HG03460 (cell line): Measurements from ENCODE around the gene PECR.
A peak's percentile ranks its signal among the peaks of the same experiment; 100 is the strongest.
"Not testable (repeated sequence)": the region's sequence is repeated elsewhere in the genome, so short reads cannot be mapped to it uniquely, and the experiment has no call there.

ENCODE experiments used
- ATAC-seq: cut with Tn5 transposase; IDR thresholded peaks from one replicate; pipeline ENCODE4 v1.9.1; 2021; ENCODE audit not compliant: unreplicated experiment

PECR gene

DNA sequence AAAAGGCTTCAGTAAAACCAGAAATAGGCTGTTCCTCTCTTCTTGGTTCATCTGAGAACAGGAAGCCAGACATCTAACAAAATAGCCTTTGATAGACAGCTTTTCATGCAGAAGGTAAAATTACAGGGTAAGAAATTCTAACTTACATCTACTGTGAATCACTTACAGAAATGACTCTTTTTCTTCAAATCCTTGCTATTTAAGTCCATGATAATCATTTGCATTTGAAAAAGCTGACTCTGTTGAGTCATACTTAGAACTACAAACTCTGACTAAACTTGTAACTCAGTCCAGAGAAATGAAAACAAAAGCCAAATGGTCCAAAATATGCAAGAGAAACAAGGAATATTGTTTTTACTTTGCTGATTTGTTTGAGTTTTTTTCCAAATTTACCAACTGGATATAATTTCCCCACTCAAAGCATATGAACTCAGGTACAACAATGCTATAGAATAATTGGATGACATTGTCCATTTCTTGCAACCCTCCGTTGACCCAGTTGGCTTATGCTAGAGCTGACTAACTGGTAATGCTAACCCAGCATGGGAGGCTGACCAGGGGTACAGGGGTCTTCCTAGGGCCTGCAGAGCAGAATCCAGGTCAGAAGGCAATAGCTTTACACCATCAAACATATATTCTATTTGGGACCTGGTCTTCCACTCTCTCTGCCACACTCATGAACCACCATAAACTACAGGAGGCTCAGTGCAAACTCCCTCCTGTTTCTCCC lies 49.5 kb downstream of the PECR start:
- peak; percentile 78 for ATAC-seq

DNA sequence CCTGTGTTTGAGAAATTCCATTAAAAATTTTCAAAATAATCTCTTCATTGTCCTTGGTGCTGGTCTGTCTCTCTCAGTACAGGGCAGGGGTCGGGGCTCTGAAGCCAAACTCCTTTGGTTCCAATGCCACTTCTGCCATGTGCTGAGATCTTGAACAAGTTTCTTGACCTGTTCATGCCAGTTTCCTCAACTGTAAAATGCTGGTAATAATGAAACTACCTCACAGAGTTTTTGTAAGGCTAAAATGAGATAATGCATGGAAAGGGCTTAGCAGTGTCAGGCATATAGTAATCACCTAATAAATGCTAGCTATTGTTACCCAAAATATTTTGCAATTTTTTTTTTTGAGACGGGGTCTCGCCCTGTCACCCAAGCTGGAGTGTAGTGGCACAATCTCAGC lies 51.4 kb downstream of the PECR start:
- ATAC-seq: no peak

DNA sequence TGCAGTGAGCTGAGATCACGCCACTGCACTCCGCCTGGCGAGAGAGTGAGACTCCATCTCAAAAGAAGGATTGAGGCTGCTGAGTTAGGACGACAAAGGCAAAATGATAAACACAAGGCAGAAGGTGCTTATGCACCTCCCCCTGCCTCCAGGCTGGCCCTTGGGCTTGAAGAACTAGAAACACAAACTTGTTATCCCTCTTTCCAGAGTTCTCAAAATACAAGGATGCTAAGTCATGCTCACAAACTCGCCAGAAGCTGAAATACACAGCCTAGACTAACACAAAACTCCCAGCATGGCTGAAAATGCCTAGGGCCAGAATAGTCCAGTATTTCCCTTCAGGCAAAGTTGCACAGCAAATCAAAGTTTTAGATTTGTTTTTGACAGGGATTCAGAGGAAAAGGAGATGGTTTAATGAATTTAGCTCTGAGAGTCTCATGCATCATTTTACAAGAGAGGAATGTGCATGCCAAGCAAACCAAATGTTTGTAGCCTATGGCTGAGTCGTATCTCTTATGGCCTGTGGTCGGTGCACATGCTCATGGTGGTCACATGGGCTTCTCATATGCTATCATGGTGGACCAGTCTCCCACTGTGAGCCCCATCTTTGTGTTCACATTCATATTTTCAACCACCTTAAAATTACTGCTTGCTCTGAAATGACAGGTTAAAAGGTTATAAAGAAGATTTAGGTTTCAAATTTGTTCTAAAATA lies 52.0 kb downstream of the PECR start:
- no peak for ATAC-seq

DNA sequence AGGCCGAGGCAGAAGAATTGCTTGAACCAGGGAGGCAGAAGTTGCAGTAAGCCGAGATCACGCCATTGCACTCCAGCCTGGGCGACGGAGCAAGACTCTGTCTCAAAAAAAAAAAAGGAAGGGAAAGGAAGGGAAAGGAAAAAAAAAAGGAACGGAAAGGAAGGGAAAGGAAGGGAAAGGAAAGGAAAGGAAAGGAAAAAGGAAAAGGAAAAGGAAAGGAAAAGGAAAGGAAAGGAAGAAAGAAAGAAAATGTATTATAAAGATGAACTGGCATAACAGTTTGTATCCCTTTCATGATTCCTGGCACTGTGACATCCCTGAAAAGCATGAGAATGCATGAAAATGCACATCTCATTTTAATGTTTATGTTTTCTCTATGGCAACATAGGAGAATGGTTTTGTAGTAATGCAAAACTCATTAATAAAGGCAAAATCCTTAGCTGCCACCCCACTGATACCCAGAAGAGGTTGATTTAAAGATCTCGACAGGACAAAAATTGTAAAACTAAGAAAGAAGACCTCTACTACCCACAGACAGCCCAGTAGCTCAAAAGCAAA lies 56.8 kb downstream of the PECR start:
- ATAC-seq: no peak

DNA sequence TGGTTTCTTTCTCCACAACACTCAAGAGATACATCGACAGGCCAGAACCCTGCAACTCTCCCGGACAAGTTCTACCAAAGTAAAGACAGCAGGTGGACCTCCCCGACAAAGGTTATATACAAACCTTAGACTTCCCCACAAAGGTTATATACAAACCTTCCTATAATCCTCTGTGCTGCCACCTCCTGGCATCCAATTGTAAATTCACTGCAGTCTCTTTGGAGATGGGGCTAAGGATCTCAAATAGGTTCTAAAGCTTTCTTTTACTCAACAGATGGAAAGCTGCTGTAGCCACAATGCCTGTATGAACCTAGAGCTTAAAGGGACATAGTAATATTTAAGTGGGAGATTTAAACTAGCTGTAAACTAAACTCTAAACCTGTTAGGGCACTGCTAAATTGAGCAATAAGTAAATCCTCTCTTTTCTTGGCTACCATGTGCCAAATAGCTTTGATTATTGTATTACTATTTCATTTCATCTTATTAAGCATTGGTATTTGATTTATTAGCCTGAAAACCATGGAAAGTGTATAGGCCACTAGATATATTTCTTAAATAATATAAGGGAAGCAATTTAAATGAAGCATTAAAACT lies 58.5 kb downstream of the PECR start:
- peak; percentile 93 for ATAC-seq

DNA sequence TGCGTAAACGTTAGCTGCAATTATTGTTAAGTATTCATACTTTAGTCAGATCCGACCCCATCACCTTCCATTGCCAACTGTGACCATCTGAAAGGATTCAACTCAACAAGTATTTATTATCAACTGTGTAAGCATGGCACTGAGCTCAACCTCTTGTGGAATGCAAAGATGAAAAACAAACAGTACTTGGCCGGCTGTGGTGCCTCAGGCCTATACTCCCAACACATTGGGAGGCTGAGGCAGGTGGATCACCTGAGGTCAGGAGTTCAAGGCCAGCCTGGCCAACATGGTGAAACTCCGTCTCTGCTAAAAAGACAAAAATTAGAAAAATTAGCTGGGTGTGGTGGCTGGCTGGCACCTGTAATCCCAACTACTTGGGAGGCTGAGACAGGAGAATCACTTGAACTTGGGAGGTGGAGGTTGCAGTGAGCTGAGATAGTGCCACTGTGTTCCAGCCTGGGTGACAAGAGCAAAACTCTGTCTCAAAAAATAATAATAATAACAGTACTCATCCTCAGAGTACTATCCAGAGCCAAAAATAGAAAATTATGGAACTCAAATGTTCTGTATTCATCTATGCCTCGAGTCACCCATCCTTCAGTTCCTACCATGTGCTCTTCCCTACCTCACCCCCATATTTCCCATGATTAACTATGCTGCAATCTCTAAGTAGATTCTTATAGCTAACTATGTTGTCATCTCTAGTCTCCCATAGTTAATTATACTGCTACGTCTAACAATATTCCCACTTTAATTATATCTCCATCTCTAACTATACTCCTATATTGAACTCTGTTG lies 59.6 kb downstream of the PECR start:
- no peak for ATAC-seq

DNA sequence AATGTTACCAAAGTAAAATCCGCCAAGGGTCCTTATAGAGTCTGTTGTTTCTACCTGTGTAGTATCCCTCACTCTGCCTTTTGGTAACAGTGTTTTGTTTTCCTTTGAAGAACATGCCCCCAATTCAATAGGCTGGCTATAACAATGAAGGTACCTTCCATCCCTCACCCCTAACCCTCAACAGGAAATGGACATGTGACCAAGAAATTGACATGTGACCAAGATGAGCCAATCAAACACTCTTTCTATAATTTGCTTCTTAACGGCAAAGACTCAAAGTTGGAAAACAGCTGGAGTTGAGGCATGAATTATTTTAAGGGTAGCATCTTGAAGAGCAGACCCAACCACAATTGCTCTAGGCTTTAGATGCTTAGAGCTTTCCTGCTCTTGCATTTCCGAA lies 62.9 kb downstream of the PECR start:
- ATAC-seq: no peak

DNA sequence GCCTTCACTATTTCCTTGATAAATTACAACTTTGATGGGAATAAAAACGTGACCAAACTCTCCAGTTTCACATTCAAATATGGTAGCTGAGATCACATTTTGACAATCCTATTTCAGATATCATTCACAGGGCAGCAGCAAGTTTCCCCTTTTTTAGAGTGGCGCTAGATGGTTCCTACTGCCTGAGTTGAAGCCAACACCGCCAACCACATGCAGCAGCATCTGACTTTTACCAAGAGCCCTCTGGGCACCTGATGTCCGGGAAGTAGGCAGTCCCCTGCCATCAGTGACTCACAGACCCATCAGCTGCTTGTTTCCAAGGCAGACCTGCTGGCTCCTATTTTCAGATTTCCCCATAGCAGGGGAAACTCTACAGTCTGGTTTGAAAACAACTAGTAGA lies 64.2 kb downstream of the PECR start:
- peak; percentile 31 for ATAC-seq

DNA sequence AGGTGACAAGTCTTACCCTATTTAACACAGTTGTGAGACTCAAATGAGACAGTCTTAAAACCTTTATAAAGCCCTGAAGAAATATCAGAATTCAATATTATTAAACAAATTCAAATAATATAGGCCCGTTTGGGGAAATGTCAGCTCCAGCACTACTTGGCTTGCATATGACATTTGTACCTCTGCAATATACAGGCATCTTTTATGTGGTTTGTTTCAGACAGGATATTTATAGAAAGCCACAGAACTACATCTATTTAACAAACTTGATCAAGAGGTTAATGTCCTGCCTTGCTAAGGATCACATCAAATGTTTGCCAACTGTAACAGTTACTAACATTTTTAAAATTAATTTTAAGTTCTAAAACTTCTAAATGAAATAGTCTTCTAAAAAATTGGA lies 65.0 kb downstream of the PECR start:
- no peak for ATAC-seq

DNA sequence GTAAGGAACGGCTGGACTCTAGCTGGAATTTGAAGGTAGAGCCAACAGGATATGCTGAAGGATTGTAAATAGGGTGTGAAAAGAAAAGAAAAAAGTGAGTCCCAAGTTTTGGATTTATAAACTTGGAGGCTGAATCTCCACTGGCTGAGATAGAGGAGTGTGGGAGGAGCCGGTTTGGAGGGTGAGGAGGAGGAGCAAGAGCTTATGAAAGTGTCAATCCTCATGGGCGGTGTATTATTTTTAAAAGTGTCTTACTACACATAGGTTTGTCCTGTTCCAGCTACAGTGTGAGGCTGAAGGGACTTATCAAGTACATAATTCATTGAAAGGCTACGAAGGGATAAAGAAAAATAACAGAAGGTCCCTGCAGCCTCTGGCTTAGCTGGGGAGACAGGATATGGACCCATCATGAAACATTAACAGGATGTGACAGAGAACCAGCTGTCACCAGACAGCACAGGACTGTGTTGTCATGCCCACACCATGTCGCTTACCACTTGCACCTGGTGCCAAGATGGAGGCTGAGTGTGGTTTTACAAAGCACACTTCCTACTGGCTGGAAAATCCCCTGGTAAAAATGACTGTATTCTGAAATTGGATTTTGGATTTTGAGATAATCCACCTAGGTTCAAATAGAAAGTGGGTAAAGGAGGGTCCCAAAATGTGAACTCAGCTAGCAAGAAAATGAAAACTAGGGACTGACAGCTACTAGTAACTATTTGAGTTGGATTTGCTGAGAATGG lies 65.7 kb downstream of the PECR start:
- peak; percentile 80 for ATAC-seq

DNA sequence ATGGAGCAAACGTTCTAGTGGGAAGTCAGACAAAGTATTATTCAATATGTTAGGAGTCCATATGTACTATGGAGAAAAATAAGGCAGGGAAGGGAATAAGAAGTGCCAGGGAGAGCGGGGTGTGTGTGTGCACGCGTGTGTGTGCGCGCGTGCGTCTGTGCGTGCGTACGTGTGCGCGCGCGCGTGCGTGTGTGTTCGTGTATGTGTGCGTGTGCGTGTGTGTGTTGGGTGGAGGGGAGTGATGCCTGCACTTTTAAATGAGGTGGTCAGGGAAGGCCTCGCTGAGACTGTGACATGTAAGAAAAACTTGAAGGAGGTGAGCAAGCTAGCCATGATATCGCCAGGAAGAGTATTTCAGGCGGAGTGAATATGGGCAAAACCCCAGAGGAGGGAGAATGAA lies 66.6 kb downstream of the PECR start:
- ATAC-seq: no peak

DNA sequence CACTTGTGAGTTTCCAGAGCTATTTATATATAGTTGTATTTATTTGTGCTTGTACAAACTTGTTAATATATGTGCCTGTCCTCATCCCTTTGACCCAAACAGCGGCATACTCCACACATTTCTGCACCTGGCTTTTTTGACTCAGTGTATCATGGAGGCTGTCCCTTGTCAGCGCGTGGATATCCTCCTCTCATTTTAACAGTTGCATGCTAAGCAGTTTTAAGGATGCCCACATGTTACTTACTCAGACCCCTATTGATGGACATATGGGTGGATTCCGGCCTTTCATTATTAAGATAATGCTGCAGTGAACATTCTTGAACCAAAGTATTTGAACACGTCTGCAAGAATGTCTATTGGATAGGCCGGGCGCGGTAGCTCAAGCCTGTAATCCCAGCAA lies 67.6 kb downstream of the PECR start:
- no peak for ATAC-seq

DNA sequence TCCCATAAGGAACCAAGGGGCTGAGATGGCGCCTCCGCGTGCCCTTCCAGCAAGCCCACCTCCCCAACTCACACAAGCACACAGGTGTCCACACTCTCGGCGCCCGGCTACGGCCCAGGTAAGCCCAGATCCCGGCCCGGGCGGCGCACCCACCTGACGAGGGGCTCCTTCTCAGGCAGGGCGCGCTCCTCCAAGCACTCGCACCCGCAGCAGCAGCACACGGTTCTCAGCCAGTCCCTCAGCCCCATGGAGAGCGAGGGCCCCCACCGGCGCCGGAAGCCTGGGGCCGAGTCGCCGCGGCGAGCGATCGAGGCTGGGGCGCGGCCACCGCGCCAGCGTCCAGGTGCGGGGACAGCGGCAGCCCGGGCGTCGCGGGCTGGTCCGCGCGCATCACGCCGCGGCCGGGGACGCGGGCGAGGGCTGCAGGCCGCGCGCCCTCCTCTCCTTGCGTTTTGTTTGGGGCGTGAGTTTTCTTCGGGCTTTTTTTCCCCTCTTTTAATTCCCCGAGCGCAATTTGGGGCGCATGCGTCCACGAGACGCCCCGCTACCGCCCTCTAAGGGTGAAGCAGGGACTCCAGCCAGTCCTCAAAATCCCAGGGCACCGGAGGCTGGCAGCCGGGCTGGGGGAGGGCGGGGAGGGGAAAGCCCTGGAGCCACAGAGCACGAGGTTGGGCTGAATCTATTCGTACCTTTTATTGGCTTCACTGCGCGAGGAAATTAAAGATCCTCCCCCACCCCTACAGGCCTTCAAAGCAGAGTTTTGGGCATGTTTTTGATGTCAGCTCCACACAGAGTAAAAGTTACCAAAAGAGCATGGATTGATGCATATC lies 68.3 kb downstream of the PECR start, which contains the start of gene MREG:
TSS of gene MREG (minus strand) at position 472 of the 830 bp plus-strand sequence. CDS start at position 248, 224 bp downstream.
- ATAC-seq: peak; percentile 42

DNA sequence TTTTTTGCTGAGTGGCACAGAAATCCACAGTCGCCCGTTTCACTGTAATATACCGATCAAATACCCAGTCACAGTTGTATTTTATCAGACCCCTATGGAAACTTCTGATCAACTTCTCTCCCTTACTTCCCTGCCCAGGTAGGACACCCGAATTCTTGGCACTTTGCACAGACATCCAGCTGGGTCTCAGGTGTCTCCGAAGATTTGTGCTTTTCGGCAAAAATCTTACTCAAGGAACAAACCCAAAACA lies 68.9 kb downstream of the PECR start:
- no peak for ATAC-seq

DNA sequence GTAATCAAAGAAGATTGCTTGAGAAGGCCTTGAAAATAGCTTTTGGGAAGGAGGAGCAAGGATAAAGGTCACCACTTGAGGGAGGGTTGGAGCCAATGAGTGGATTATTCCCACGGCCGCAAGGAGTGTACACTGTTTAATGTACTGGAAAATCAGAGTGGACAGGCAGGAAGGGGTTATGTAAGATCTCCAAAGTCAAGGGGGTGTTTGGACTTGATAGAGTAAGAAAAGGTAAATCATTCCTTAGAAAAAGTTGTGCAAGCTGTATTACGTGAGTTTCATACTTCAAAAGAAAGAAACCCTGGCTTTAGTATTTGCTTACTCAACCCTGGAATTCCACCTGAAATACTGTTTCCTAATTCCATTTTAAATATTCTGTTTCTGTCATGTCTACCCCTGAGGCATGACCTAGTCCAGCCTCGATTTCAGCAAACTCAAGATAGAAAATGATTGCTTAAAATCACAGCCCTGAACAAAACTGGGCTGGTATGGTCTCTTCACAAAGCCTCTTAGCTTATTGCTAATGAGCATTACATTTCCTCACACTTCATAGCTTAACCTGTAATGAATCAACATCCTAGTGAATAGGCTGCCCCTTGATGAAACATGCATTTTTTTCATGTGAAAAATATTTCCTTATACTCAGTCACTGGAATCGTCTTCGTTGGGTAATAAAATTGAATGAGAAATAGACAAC lies 69.3 kb downstream of the PECR start:
- no peak for ATAC-seq

DNA sequence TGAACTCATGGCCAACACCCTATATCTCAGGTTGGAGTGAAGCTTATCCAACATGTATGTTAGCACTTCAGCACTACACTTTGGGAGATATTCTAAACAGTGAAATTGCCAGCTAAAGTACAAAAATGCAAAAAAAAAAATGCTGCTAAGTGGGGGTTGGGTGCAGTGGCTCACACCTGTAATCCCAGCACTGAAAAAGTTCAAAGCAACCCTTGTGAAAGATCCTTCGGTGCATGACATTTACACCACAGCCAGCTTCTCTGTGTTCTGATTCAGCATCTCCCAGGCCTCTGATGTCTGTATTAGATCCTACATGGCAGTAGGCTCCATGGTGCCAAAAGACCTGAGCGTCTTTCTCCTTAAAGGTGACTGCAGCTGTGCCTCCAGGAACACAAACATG lies 72.4 kb downstream of the PECR start:
- not testable (repeated sequence) for ATAC-seq

DNA sequence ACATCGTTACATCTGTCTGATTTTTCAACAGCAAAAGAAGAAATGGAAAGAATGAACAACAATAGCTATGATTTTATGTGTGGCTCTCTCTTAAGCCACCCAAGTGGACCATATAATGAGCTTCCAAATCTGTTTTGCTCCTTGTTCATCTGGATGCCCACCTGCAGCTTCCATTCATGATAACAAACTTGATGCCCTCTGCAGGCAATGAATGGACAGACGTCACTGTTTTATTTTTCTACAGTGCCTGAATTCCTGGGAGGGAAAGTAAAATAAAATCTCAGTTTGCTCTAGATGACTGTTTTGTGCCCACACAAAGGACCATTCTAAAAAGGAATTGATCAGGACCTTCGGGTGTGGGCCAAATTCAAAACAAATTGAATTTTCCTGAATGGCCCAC lies 73.2 kb downstream of the PECR start:
- ATAC-seq: no peak

DNA sequence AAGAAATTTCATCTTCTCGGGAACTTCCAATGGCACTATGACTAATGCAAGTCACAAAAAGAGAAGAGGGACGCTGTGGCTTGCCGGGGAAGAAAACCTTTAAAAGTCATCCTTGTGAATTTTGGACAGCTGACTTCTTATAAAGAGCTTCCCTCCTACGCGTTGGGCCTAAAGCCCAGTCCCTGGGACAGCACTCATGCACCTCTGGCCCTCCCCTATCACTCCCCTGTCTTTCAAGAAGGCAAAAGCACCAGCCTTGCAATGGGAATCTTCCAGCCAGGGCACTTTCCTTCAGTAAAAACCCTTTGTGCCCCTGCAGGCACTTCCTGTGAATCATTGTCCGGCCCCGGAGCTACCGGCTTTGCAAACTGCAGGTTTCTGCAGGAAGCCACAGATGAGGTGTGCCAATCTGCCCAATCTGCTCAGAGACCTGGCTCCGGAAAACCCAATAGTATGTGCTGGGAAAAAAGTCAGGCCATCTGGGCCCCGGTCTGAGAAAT lies 75.4 kb downstream of the PECR start:
- ATAC-seq: peak; percentile 51

DNA sequence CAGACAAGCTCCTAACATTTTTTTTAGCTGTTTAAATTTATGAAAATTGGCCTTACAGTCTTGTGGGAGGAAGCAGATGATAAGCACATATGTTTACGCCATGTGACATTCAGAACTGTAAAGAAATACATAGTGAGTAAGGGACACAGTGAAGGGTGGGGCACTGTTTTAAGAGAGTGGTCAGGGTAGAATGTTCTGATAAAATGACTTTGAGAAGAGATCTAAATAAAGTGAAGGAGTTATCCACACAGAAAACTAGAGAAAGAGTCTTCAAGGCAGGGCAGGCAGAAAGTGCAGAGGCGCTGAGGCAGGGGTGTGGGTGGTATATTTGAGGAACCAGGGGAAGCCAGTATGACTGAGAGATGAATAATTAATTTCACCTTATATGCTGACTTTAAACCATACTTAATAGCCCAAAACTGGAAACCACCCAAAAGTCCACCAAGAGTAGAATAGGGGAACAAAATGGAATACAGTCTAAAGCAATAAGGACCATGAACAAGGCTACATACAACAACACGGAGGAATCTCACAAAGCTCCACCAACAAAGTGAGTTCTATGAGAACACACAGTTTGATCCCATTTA lies 76.8 kb downstream of the PECR start:
- ATAC-seq: no peak
